ENCODE data around the gene ADGRF1. TPM values are rescaled to one million over a fixed set of nuclear protein-coding genes. Genes with fewer than 3 reads are reported as not detected.
"Not testable (repeated sequence)": the region's sequence is repeated elsewhere in the genome, so short reads cannot be mapped to it uniquely, and the experiment has no call there.

The ADGRF1 gene
- total RNA-seq, 2 experiments from 2014 or later, result not detected

- H3K36me3 ChIP-seq (ENCODE audit: insufficient read depth, low read length), result no peaks in the 10 kb centered on the region
- H3K9me3 ChIP-seq (ENCODE audit: control insufficient read depth in 1 of 2, insufficient read depth in 1 of 2, low read length in 2 of 2), result no peaks in the 10 kb centered on the region
- ChIA-PET CTCF (no interaction called here), POLR2A (no interaction called here)
- H3K4me1 ChIP-seq (ENCODE audit: insufficient read depth, low read length), result no peaks in the 10 kb centered on the region
- H3K4me3 Mint-ChIP-seq, result no peak overlapping the region
- no peaks in the 10 kb centered on the region for H3K36me3 Mint-ChIP-seq (ENCODE audit: low read depth)
- no peak for TF ChIP-seq CTCF (IDR thresholded peaks at IDR 0.05)
- no peak overlapping the region for H3K27ac ChIP-seq (ENCODE audit: low read depth in 1 of 2, low read length in 2 of 2)
- H3K27me3 ChIP-seq (ENCODE audit: control insufficient read depth in 1 of 2, insufficient read depth in 2 of 2, low read length in 2 of 2), result no peaks in the 10 kb centered on the region
- intact Hi-C loops (cut with DNase I, micrococcal nuclease), result no loop called here
- H3K9me3 Mint-ChIP-seq, result no peaks in the 10 kb centered on the region
- no peak overlapping the region for H3K4me3 ChIP-seq (ENCODE audit: low read length)
- ATAC-seq (ENCODE audit: poor library complexity) (no peak), DNase-seq (no peak)
- H3K27ac Mint-ChIP-seq, result no peak overlapping the region
- H3K4me1 Mint-ChIP-seq (ENCODE audit: low read depth), result no peaks in the 10 kb centered on the region
- H3K27me3 Mint-ChIP-seq, result peaks cover 14% of the 10 kb centered on the region
Observed at GRCh38 chr6:46993846-46994245, 48.3 kb downstream of the ADGRF1 start.

- H3K36me3 Mint-ChIP-seq (ENCODE audit: low read depth); H3K27me3 ChIP-seq (ENCODE audit: control insufficient read depth in 1 of 2, insufficient read depth in 2 of 2, low read length in 2 of 2); DNase-seq; H3K4me1 Mint-ChIP-seq (ENCODE audit: low read depth); H3K27ac ChIP-seq (ENCODE audit: low read depth in 1 of 2, low read length in 2 of 2); POLR2A ChIA-PET; H3K4me3 ChIP-seq (ENCODE audit: low read length); intact Hi-C loops (cut with DNase I, micrococcal nuclease); H3K27ac Mint-ChIP-seq; H3K36me3 ChIP-seq (ENCODE audit: insufficient read depth, low read length); H3K4me1 ChIP-seq (ENCODE audit: insufficient read depth, low read length); CTCF ChIA-PET; H3K4me3 Mint-ChIP-seq; H3K9me3 Mint-ChIP-seq; H3K9me3 ChIP-seq (ENCODE audit: control insufficient read depth in 1 of 2, insufficient read depth in 1 of 2, low read length in 2 of 2); ATAC-seq (ENCODE audit: poor library complexity): not testable (repeated sequence)
- H3K27me3 Mint-ChIP-seq, result peaks cover 15% of the 10 kb centered on the region
Observed at GRCh38 chr6:46992391-46992790, 49.7 kb downstream of the ADGRF1 start.

- ATAC-seq (ENCODE audit: poor library complexity), result not testable (repeated sequence)
Observed at GRCh38 chr6:46990818-46991510, 51.2 kb downstream of the ADGRF1 start.

GRCh38 chr6:46990031-46990644, 52.0 kb downstream of the ADGRF1 start:
- Mint-ChIP-seq H3K36me3 (ENCODE audit: low read depth) (no peaks in the 10 kb centered on the region), H3K27ac (no peak overlapping the region), H3K4me3 (no peak overlapping the region), H3K4me1 (ENCODE audit: low read depth) (no peaks in the 10 kb centered on the region), H3K9me3 (no peaks in the 10 kb centered on the region), H3K27me3 (peaks cover 15% of the 10 kb centered on the region)
- intact Hi-C loops (cut with DNase I, micrococcal nuclease), result no loop called here
- ChIA-PET POLR2A (no interaction called here), CTCF (no interaction called here)
- Histone ChIP-seq H3K36me3 (ENCODE audit: insufficient read depth, low read length) (no peaks in the 10 kb centered on the region), H3K4me3 (ENCODE audit: low read length) (no peak overlapping the region), H3K9me3 (ENCODE audit: control insufficient read depth in 1 of 2, insufficient read depth in 1 of 2, low read length in 2 of 2) (no peaks in the 10 kb centered on the region), H3K27ac (ENCODE audit: low read depth in 1 of 2, low read length in 2 of 2) (no peak overlapping the region), H3K4me1 (ENCODE audit: insufficient read depth, low read length) (no peaks in the 10 kb centered on the region), H3K27me3 (ENCODE audit: control insufficient read depth in 1 of 2, insufficient read depth in 2 of 2, low read length in 2 of 2) (no peaks in the 10 kb centered on the region)
- no peak for ATAC-seq (ENCODE audit: poor library complexity)
- DNase-seq, result no peak
- TF ChIP-seq CTCF (IDR thresholded peaks at IDR 0.05), result no peak

More at GRCh38 chr6:46990818-46991510, 51.2 kb downstream of the ADGRF1 start:
- H3K27me3 ChIP-seq (ENCODE audit: control insufficient read depth in 1 of 2, insufficient read depth in 2 of 2, low read length in 2 of 2); H3K4me3 Mint-ChIP-seq; POLR2A ChIA-PET; H3K27ac ChIP-seq (ENCODE audit: low read depth in 1 of 2, low read length in 2 of 2); H3K4me1 Mint-ChIP-seq (ENCODE audit: low read depth); H3K9me3 ChIP-seq (ENCODE audit: control insufficient read depth in 1 of 2, insufficient read depth in 1 of 2, low read length in 2 of 2); H3K4me1 ChIP-seq (ENCODE audit: insufficient read depth, low read length); intact Hi-C loops (cut with DNase I, micrococcal nuclease); H3K4me3 ChIP-seq (ENCODE audit: low read length); H3K27ac Mint-ChIP-seq; CTCF ChIA-PET; H3K36me3 Mint-ChIP-seq (ENCODE audit: low read depth); H3K36me3 ChIP-seq (ENCODE audit: insufficient read depth, low read length); H3K9me3 Mint-ChIP-seq: not testable (repeated sequence)
- H3K27me3 Mint-ChIP-seq, result peaks cover 15% of the 10 kb centered on the region
- DNase-seq, result peak in 1 of 14 experiments; percentile 7

Measured in CD4-positive, alpha-beta T cell (primary cell).